GM23338 (cell line): Measurements from ENCODE around the gene SRA1. TPM values are rescaled to one million over a fixed set of nuclear protein-coding genes. Genes with fewer than 3 reads are reported as not detected.

ENCODE experiments used
- ATAC-seq: fragments of 200-7000 bp; cut with Tn5 transposase; 3 replicates; pipeline ENCODE4 v1.9.1; 2020
- DNase-seq: peaks from one replicate; pipeline ENCODE4 v3.0.0-alpha.2; 2015; ENCODE audit warnings: low spot score
- H2AFZ ChIP-seq: fragments of 200-600 bp; sonication (generic); 2 replicates; pipeline ENCODE4 v1.8.0; 2016; ENCODE audit warnings: antibody characterized with exemption, mild to moderate bottlenecking, moderate library complexity
- H3F3A ChIP-seq: fragments of 200-600 bp; sonication (generic); replicated peaks from 2 replicates; pipeline ENCODE4 v1.8.0; 2017; ENCODE audit warnings: antibody characterized with exemption, mixed run types, low read depth
- H3K27ac ChIP-seq: fragments of 200-600 bp; sonication (generic); 2 replicates; pipeline ENCODE4 v1.6.1; 2016; ENCODE audit warnings: low read depth
- H3K27me3 ChIP-seq: fragments of 200-600 bp; sonication (generic); 2 replicates; pipeline ENCODE4 v1.8.0; 2016; ENCODE audit warnings: mild to moderate bottlenecking, mixed run types, moderate library complexity; ENCODE audit not compliant: insufficient read depth
- H3K36me3 ChIP-seq: fragments of 200-600 bp; sonication (generic); 2 replicates; pipeline ENCODE4 v1.8.0; 2016; ENCODE audit warnings: mild to moderate bottlenecking; ENCODE audit not compliant: insufficient read depth
- H3K4me1 ChIP-seq: fragments of 200-600 bp; sonication (generic); 2 replicates; pipeline ENCODE4 v1.8.0; 2016; ENCODE audit warnings: mild to moderate bottlenecking, moderate library complexity; ENCODE audit not compliant: insufficient read depth
- H3K4me2 ChIP-seq: fragments of 200-600 bp; sonication (generic); 2 replicates; pipeline ENCODE4 v1.7.1; 2017; ENCODE audit warnings: mixed run types
- H3K4me3 ChIP-seq: fragments of 200-600 bp; sonication (generic); 2 replicates; pipeline ENCODE4 v1.6.1; 2016; ENCODE audit warnings: mixed run types
- H3K79me2 ChIP-seq: fragments of 200-600 bp; sonication (generic); replicated peaks from 2 replicates; pipeline ENCODE4 v1.8.0; 2017; ENCODE audit warnings: mild to moderate bottlenecking; ENCODE audit not compliant: insufficient read depth
- H3K9me2 ChIP-seq: fragments of 200-600 bp; sonication (generic); 2 replicates; pipeline ENCODE4 v1.8.0; 2017; ENCODE audit not compliant: insufficient read depth
- H4K20me1 ChIP-seq: fragments of 200-600 bp; sonication (generic); replicated peaks from 2 replicates; pipeline ENCODE4 v1.8.0; 2017; ENCODE audit warnings: mild to moderate bottlenecking; ENCODE audit not compliant: insufficient read depth
- H3K27ac Mint-ChIP-seq: 2 replicates; pipeline ENCODE4 v1.8.0; 2020; ENCODE audit warnings: inconsistent platforms, mild to moderate bottlenecking, moderate library complexity, mixed read lengths
- H3K27me3 Mint-ChIP-seq: 3 replicates; pipeline ENCODE4 v1.8.0; 2022; ENCODE audit warnings: low read depth, mild to moderate bottlenecking, moderate library complexity, mixed read lengths, inconsistent platforms; ENCODE audit not compliant: insufficient read depth, poor library complexity
- H3K36me3 Mint-ChIP-seq: 3 replicates; pipeline ENCODE4 v1.8.0; 2021; ENCODE audit warnings: low read depth, mild to moderate bottlenecking, inconsistent platforms, moderate library complexity, mixed read lengths
- H3K4me1 Mint-ChIP-seq: 3 replicates; pipeline ENCODE4 v1.8.0; 2020; ENCODE audit warnings: mild to moderate bottlenecking, inconsistent platforms, mixed read lengths
- H3K4me3 Mint-ChIP-seq: 3 replicates; pipeline ENCODE4 v1.8.0; 2021; ENCODE audit warnings: moderate library complexity, mild to moderate bottlenecking, inconsistent platforms, mixed read lengths
- H3K9me3 Mint-ChIP-seq: 3 replicates; pipeline ENCODE4 v1.8.0; 2020; ENCODE audit warnings: moderate library complexity, mild to moderate bottlenecking, inconsistent platforms, mixed read lengths
- CREB1 ChIP-seq: fragments of 250-450 bp; sonication (Bioruptor Pico); IDR thresholded peaks from 2 replicates; pipeline ENCODE4 v1.5.0; 2020; ENCODE audit warnings: low read depth, mild to moderate bottlenecking, moderate library complexity
- JUNB ChIP-seq: IDR thresholded peaks from one replicate; pipeline ENCODE4 v1.6.1; 2016; ENCODE audit warnings: antibody characterized with exemption; ENCODE audit not compliant: unreplicated experiment
- NANOG ChIP-seq: IDR thresholded peaks from 2 replicates; pipeline ENCODE4 v1.6.1; 2016; ENCODE audit warnings: antibody characterized with exemption, borderline replicate concordance
- POLR2AphosphoS5 ChIP-seq: IDR thresholded peaks from 2 replicates; pipeline ENCODE4 v1.6.1; 2016; ENCODE audit warnings: antibody characterized with exemption, low read depth
- ZNF114 ChIP-seq: fragments of 250-450 bp; sonication (Bioruptor Pico); IDR thresholded peaks from 2 replicates; pipeline ENCODE4 v1.5.0; 2020; ENCODE audit warnings: mild to moderate bottlenecking, moderate library complexity
- ZNF462 ChIP-seq: fragments of 250-450 bp; sonication (Bioruptor Pico); IDR thresholded peaks from 2 replicates; pipeline ENCODE4 v1.5.0; 2020; ENCODE audit warnings: mild to moderate bottlenecking, moderate library complexity
- polyA plus RNA-seq: library from polyadenylated mRNA; unstranded; fragments of >200 nt; fragmentation: Nextera tagmentation; extraction: Ambion mirVana; gene quantifications from 2 replicates; pipeline ENCODE4 v1.2.1, GENCODE V29; 2016
- total RNA-seq: library from RNA; depleted of rRNA; stranded (reverse); fragments of >200 nt; shearing (Covaris generic); gene quantifications from 2 replicates; pipeline ENCODE4 v1.2.3, GENCODE V29; 2014
- TF ChIP-seq, protein P1 (sequence below): IDR thresholded peaks from 2 replicates; pipeline ENCODE4 v1.6.1; 2016; ENCODE audit warnings: antibody characterized with exemption
- TF ChIP-seq, protein P2 (sequence below): IDR thresholded peaks from one replicate; pipeline ENCODE4 v1.6.1; 2018; ENCODE audit warnings: antibody characterized with exemption; ENCODE audit not compliant: unreplicated experiment

The SRA1 gene
- total and polyA plus RNA-seq, 2 experiments from 2014 or later, result 38.4 to 74.7 TPM

- Mint-ChIP-seq H3K27me3 (peaks cover 4% of the 10 kb centered on the region), H3K27ac (no peak overlapping the region), H3K9me3 (peaks cover 3% of the 10 kb centered on the region; the same call in 1 of the 3 replicates), H3K36me3 (no peaks in the 10 kb centered on the region), H3K4me1 (no peaks in the 10 kb centered on the region), H3K4me3 (no peak overlapping the region)
- Histone ChIP-seq H3K4me3 (no peak overlapping the region), H3K4me2 (no peak overlapping the region), H3K9me2 (no peaks in the 10 kb centered on the region), H3K4me1 (no peaks in the 10 kb centered on the region), H3F3A (no peaks in the 10 kb centered on the region), H2AFZ (no peak overlapping the region), H4K20me1 (no peaks in the 10 kb centered on the region), H3K27me3 (no peaks in the 10 kb centered on the region), H3K79me2 (no peaks in the 10 kb centered on the region), H3K27ac (no peak overlapping the region), H3K36me3 (no peaks in the 10 kb centered on the region)
- no peak for TF ChIP-seq JUNB
- no peak for TF ChIP-seq NANOG
- TF ChIP-seq, protein P1, sequence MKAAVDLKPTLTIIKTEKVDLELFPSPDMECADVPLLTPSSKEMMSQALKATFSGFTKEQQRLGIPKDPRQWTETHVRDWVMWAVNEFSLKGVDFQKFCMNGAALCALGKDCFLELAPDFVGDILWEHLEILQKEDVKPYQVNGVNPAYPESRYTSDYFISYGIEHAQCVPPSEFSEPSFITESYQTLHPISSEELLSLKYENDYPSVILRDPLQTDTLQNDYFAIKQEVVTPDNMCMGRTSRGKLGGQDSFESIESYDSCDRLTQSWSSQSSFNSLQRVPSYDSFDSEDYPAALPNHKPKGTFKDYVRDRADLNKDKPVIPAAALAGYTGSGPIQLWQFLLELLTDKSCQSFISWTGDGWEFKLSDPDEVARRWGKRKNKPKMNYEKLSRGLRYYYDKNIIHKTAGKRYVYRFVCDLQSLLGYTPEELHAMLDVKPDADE, result no peak
- TF ChIP-seq POLR2AphosphoS5, result no peak
- no peak for TF ChIP-seq ZNF114 (CRISPR knock-in tag)
- no peak for TF ChIP-seq CREB1 (CRISPR knock-in tag)
- DNase-seq, result no peak
- ATAC-seq, result no peak
Measured at GRCh38 chr5:140600096-140600495, 42.8 kb upstream of the SRA1 start.

GRCh38 chr5:140598836-140599235 is 41.6 kb upstream of the SRA1 start:
- Histone ChIP-seq H3K36me3 (no peaks in the 10 kb centered on the region), H2AFZ (no peak overlapping the region), H3K27ac (no peak overlapping the region), H3K4me1 (no peaks in the 10 kb centered on the region), H3K9me2 (no peaks in the 10 kb centered on the region), H4K20me1 (no peaks in the 10 kb centered on the region), H3K4me3 (no peak overlapping the region), H3K4me2 (no peak overlapping the region), H3K27me3 (no peaks in the 10 kb centered on the region), H3K79me2 (no peaks in the 10 kb centered on the region), H3F3A (no peaks in the 10 kb centered on the region)
- Mint-ChIP-seq H3K4me1 (no peaks in the 10 kb centered on the region), H3K27ac (no peak overlapping the region), H3K4me3 (no peak overlapping the region), H3K27me3 (peaks cover 4% of the 10 kb centered on the region), H3K36me3 (no peaks in the 10 kb centered on the region), H3K9me3 (peaks cover 2% of the 10 kb centered on the region; the same call in 1 of the 3 replicates)
- no peak for TF ChIP-seq ZNF462 (CRISPR knock-in tag)
- no peak for TF ChIP-seq NANOG
- TF ChIP-seq, protein P2, sequence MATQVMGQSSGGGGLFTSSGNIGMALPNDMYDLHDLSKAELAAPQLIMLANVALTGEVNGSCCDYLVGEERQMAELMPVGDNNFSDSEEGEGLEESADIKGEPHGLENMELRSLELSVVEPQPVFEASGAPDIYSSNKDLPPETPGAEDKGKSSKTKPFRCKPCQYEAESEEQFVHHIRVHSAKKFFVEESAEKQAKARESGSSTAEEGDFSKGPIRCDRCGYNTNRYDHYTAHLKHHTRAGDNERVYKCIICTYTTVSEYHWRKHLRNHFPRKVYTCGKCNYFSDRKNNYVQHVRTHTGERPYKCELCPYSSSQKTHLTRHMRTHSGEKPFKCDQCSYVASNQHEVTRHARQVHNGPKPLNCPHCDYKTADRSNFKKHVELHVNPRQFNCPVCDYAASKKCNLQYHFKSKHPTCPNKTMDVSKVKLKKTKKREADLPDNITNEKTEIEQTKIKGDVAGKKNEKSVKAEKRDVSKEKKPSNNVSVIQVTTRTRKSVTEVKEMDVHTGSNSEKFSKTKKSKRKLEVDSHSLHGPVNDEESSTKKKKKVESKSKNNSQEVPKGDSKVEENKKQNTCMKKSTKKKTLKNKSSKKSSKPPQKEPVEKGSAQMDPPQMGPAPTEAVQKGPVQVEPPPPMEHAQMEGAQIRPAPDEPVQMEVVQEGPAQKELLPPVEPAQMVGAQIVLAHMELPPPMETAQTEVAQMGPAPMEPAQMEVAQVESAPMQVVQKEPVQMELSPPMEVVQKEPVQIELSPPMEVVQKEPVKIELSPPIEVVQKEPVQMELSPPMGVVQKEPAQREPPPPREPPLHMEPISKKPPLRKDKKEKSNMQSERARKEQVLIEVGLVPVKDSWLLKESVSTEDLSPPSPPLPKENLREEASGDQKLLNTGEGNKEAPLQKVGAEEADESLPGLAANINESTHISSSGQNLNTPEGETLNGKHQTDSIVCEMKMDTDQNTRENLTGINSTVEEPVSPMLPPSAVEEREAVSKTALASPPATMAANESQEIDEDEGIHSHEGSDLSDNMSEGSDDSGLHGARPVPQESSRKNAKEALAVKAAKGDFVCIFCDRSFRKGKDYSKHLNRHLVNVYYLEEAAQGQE, result no peak
- ATAC-seq (no peak), DNase-seq (no peak)
